ENCODE measurements around the gene UBA6.
A peak's percentile ranks its signal among the peaks of the same experiment; 100 is the strongest.

- TF ChIP-seq THRAP3 (IDR thresholded peaks at IDR 0.05; ENCODE audit: borderline replicate concordance): no peak
- no peak for TF ChIP-seq RAD21 (CRISPR knock-in tag; conservative IDR thresholded peaks at IDR 0.05 in 1 of 2, IDR thresholded peaks at IDR 0.05 in 1 of 2)
- TF ChIP-seq HMGXB4 (CRISPR knock-in tag; IDR thresholded peaks at IDR 0.05): no peak
- no peak; the same call in 1 of the 2 replicates for TF ChIP-seq CXXC5 (CRISPR knock-in tag; IDR thresholded peaks at IDR 0.05)
- TF ChIP-seq ADNP (tag; IDR thresholded peaks at IDR 0.05): no peak
- no peak for TF ChIP-seq UBTF (IDR thresholded peaks at IDR 0.05; ENCODE audit: borderline replicate concordance in 1 of 2, low read depth in 2 of 2, low read length in 2 of 2)
- TF ChIP-seq TCF7L2 (IDR thresholded peaks at IDR 0.05; ENCODE audit: low read depth, low read length): no peak
- TF ChIP-seq ETV1 (tag; conservative IDR thresholded peaks at IDR 0.05; ENCODE audit: low read depth): peak; percentile 50
- no peak for TF ChIP-seq RNF219 (CRISPR knock-in tag; IDR thresholded peaks at IDR 0.05)
- TF ChIP-seq NFRKB (IDR thresholded peaks at IDR 0.05; ENCODE audit: low read depth): no peak
- TF ChIP-seq MAZ (CRISPR knock-in tag; conservative IDR thresholded peaks at IDR 0.05 in 1 of 2, IDR thresholded peaks at IDR 0.05 in 1 of 2): no peak
- TF ChIP-seq EGR1 (conservative IDR thresholded peaks at IDR 0.05): no peak
- TF ChIP-seq PTTG1 (tag; IDR thresholded peaks at IDR 0.05; ENCODE audit: low read depth): no peak
- TF ChIP-seq CTCF (IDR thresholded peaks at IDR 0.05 in 2 of 3, conservative IDR thresholded peaks at IDR 0.05 in 1 of 3; ENCODE audit: insufficient read depth in 2 of 3, low read depth in 1 of 3, low read length in 3 of 3): no peak
These were observed 12.7 kb upstream of the UBA6 start for GRCh38 chr4:67713529-67714247.

Measured in K562 (cell line).